Activated T-cell treated with anti-CD3 and anti-CD28 coated beads for 24 hours (primary cell): ENCODE data around the gene ASIP.

Source experiments
- DNase-seq: peaks from one replicate; pipeline ENCODE4 v3.0.0-alpha.2; 2020; ENCODE audit warnings: low read depth

The ASIP gene

GRCh38 chr20:34312024-34312460, 70.8 kb downstream of the ASIP start:
- DNase-seq: no peak

- peak; percentile 81 for DNase-seq
Measured at GRCh38 chr20:34312544-34313217, 71.5 kb downstream of the ASIP start.

- no peak for DNase-seq
Measured at GRCh38 chr20:34315236-34315635, 74.0 kb downstream of the ASIP start.

GRCh38 chr20:34316196-34316814, 75.1 kb downstream of the ASIP start:
- no peak for DNase-seq
